ENCODE results near the gene SULT1A1. TPM values are rescaled to one million over a fixed set of nuclear protein-coding genes. Genes with fewer than 3 reads are reported as not detected.

SULT1A1 gene
- total RNA-seq, 1 experiment from 2014 or later = 1.5 TPM

DNA sequence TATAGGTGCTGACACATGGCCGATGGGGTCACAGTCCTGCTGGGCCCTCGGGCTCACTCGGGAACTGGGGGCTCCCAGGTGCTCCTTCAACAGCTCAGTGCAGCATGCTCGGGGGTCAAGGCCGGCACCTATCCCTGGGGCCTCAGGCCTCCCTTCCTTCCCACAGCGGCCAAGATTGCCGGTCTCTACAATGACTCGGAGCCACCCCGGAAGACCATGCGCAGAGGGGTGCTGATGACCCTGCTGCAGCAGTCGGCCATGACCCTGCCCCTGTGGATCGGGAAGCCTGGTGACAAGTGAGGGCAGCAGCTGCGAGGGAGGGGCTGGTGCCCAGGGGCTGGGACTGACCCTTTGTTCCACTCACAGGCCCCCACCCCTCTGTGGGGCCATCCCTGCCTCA, 19.9 kb downstream of the SULT1A1 start:
- no peaks in the 10 kb centered on the region for H3K4me1 ChIP-seq (ENCODE audit: control insufficient read depth, insufficient read depth, low read length)
- H3K9me3 ChIP-seq (ENCODE audit: control insufficient read depth, insufficient read depth, low read depth, low read length) = no peaks in the 10 kb centered on the region
- no TSS peak for BruUV-seq (replicated peaks)
- CTCF ChIA-PET = no interaction called here
- intact Hi-C loops (cut with micrococcal nuclease; ENCODE audit: unreplicated experiment) (no loop called here), in situ Hi-C loops (cut with HindIII; ENCODE audit: low pct_unique_long_range_greater_than_20kb, low sequenced_read_pairs) (no loop called here)
- H3K36me3 ChIP-seq (ENCODE audit: control insufficient read depth, insufficient read depth, low read length) = no peaks in the 10 kb centered on the region
- H3K4me3 ChIP-seq (ENCODE audit: low read depth in 2 of 2, low read length in 2 of 2) = no peak overlapping the region
- H3K27me3 ChIP-seq (ENCODE audit: control insufficient read depth, insufficient read depth, low read length) = no peaks in the 10 kb centered on the region
- no peak for DNase-seq (ENCODE audit: low read depth, low spot score)
- POLR2A ChIA-PET = no interaction called here
- TF ChIP-seq TCF7L2 (IDR thresholded peaks at IDR 0.05; ENCODE audit: low read depth, low read length) (no peak), SIN3A (IDR thresholded peaks at IDR 0.05; ENCODE audit: borderline replicate concordance, insufficient read depth, low read depth, low read length) (no peak), POLR2AphosphoS5 (IDR thresholded peaks at IDR 0.05; ENCODE audit: low read depth, low read length) (no peak)
- TF ChIP-seq, protein P1, sequence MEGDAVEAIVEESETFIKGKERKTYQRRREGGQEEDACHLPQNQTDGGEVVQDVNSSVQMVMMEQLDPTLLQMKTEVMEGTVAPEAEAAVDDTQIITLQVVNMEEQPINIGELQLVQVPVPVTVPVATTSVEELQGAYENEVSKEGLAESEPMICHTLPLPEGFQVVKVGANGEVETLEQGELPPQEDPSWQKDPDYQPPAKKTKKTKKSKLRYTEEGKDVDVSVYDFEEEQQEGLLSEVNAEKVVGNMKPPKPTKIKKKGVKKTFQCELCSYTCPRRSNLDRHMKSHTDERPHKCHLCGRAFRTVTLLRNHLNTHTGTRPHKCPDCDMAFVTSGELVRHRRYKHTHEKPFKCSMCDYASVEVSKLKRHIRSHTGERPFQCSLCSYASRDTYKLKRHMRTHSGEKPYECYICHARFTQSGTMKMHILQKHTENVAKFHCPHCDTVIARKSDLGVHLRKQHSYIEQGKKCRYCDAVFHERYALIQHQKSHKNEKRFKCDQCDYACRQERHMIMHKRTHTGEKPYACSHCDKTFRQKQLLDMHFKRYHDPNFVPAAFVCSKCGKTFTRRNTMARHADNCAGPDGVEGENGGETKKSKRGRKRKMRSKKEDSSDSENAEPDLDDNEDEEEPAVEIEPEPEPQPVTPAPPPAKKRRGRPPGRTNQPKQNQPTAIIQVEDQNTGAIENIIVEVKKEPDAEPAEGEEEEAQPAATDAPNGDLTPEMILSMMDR (IDR thresholded peaks at IDR 0.05) = no peak
- TF ChIP-seq, protein P2, sequence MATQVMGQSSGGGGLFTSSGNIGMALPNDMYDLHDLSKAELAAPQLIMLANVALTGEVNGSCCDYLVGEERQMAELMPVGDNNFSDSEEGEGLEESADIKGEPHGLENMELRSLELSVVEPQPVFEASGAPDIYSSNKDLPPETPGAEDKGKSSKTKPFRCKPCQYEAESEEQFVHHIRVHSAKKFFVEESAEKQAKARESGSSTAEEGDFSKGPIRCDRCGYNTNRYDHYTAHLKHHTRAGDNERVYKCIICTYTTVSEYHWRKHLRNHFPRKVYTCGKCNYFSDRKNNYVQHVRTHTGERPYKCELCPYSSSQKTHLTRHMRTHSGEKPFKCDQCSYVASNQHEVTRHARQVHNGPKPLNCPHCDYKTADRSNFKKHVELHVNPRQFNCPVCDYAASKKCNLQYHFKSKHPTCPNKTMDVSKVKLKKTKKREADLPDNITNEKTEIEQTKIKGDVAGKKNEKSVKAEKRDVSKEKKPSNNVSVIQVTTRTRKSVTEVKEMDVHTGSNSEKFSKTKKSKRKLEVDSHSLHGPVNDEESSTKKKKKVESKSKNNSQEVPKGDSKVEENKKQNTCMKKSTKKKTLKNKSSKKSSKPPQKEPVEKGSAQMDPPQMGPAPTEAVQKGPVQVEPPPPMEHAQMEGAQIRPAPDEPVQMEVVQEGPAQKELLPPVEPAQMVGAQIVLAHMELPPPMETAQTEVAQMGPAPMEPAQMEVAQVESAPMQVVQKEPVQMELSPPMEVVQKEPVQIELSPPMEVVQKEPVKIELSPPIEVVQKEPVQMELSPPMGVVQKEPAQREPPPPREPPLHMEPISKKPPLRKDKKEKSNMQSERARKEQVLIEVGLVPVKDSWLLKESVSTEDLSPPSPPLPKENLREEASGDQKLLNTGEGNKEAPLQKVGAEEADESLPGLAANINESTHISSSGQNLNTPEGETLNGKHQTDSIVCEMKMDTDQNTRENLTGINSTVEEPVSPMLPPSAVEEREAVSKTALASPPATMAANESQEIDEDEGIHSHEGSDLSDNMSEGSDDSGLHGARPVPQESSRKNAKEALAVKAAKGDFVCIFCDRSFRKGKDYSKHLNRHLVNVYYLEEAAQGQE (IDR thresholded peaks at IDR 0.05; ENCODE audit: insufficient read depth in 1 of 2, low read depth in 2 of 2, low read length in 1 of 2) = no peak
- ATAC-seq = no peak
- no peak overlapping the region for H3K27ac ChIP-seq (ENCODE audit: low read length)

DNA sequence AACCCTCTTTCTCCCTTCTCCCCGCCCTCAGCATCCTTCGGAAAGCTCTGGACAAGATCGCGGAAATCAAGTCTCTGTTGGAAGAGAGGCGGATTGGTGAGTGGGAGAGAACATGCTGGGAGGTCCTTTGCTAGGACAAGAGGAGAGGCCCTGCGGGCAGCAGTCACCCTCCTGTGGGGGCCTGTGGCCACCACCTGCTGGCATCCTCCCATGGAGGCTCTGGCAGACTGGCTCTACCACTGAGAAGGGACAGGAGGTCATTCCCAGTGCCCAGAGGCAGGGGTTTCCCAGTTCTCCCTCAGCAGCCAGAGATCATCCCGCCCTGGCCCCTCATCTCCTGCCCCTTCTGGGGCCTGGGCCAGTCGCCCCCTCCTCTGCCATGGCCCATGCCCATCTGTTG, 20.8 kb downstream of the SULT1A1 start:
- POLR2A ChIA-PET = no interaction called here
- CTCF ChIA-PET = no interaction called here

More for the DNA sequence above, 20.8 kb downstream of the SULT1A1 start:
- Histone ChIP-seq H3K4me1 (ENCODE audit: control insufficient read depth, insufficient read depth, low read length) (no peaks in the 10 kb centered on the region), H3K4me3 (ENCODE audit: low read depth in 2 of 2, low read length in 2 of 2) (no peak overlapping the region), H3K36me3 (ENCODE audit: control insufficient read depth, insufficient read depth, low read length) (no peaks in the 10 kb centered on the region), H3K9me3 (ENCODE audit: control insufficient read depth, insufficient read depth, low read depth, low read length) (no peaks in the 10 kb centered on the region), H3K27ac (ENCODE audit: low read length) (no peak overlapping the region), H3K27me3 (ENCODE audit: control insufficient read depth, insufficient read depth, low read length) (no peaks in the 10 kb centered on the region)
- in situ Hi-C loops (cut with HindIII; ENCODE audit: low pct_unique_long_range_greater_than_20kb, low sequenced_read_pairs) (no loop called here), intact Hi-C loops (cut with micrococcal nuclease; ENCODE audit: unreplicated experiment) (no loop called here)
- ATAC-seq (no peak), DNase-seq (ENCODE audit: low read depth, low spot score) (no peak)
- TF ChIP-seq, protein P2 (IDR thresholded peaks at IDR 0.05; ENCODE audit: insufficient read depth in 1 of 2, low read depth in 2 of 2, low read length in 1 of 2) = no peak
- TF ChIP-seq TCF7L2 (IDR thresholded peaks at IDR 0.05; ENCODE audit: low read depth, low read length) = no peak
- TF ChIP-seq SIN3A (IDR thresholded peaks at IDR 0.05; ENCODE audit: borderline replicate concordance, insufficient read depth, low read depth, low read length) = no peak
- TF ChIP-seq, protein P1 (IDR thresholded peaks at IDR 0.05) = no peak
- no peak for TF ChIP-seq POLR2AphosphoS5 (IDR thresholded peaks at IDR 0.05; ENCODE audit: low read depth, low read length)
- BruUV-seq (replicated peaks) = no TSS peak

All from Panc1 (cell line).